Activated CD4-positive, alpha-beta T cell treated with anti-CD3 and anti-CD28 coated beads for 48 hours (primary cell): ENCODE data around the gene NKPD1.

Source experiments
- DNase-seq: peaks from one replicate; pipeline ENCODE4 v3.0.0-alpha.2; 2020

The NKPD1 gene

DNA sequence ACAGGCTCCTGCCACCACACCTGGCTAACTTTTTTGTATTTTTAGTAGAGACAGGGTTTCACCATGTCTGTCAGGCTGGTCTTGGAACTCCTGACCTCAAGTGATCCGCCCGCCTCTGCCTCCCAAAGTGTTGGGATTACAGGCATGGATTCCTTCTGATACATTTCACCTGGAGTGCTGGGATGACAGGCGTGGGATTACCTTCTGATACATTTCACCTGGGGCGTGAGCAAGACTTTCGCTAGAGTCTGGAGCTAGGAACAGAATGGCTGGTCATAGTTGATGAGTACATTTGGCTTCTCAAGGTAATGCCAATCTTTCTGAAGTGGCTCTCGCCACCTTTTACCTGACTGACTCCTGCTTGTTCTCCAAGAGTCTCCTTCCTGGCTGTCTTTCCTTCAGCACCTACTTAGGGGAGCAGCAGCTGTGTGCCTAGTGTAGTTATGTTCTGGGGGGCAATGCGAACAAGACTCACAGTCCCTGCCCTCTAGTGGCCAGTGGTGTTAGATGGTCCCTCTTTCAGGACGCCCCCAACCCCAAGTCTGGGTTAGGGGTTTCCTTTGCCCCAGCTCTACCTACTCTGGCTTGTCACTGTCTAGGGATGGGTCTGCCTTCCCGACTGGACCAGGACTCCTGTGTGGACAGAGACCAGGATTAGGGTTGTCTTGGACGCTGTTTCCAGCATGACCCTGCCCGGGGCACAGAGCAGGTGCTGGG, 48.5 kb downstream of the NKPD1 start:
- DNase-seq, result no peak
